Middle frontal gyrus (tissue), 1 donor: ENCODE measurements around the gene CCDC82.

Source experiments
- DNase-seq: peaks from one replicate; pipeline ENCODE4 v3.0.0-alpha.2; 2015; ENCODE audit warnings: low spot score; ENCODE audit errors: extremely low spot score

Gene CCDC82

GRCh38 chr11:96329855-96330510 is 59.7 kb downstream of the CCDC82 start:
- no peak for DNase-seq

GRCh38 chr11:96329419-96329818 is 60.3 kb downstream of the CCDC82 start:
- DNase-seq = no peak

GRCh38 chr11:96328395-96329010 is 61.2 kb downstream of the CCDC82 start:
- DNase-seq = no peak

- DNase-seq = no peak
Measured at GRCh38 chr11:96326959-96327358, 62.8 kb downstream of the CCDC82 start.

GRCh38 chr11:96324912-96325311 is 64.8 kb downstream of the CCDC82 start:
- no peak for DNase-seq

- DNase-seq = no peak
Measured at GRCh38 chr11:96323642-96323985, 66.1 kb downstream of the CCDC82 start.

GRCh38 chr11:96322775-96323641 is 66.7 kb downstream of the CCDC82 start:
- no peak for DNase-seq

- DNase-seq = no peak
Measured at GRCh38 chr11:96321091-96321490, 68.6 kb downstream of the CCDC82 start.

- no peak for DNase-seq
Measured at GRCh38 chr11:96319898-96320656, 69.6 kb downstream of the CCDC82 start.

GRCh38 chr11:96318850-96319249 is 70.9 kb downstream of the CCDC82 start:
- DNase-seq = no peak

GRCh38 chr11:96318399-96318798 is 71.3 kb downstream of the CCDC82 start:
- no peak for DNase-seq

GRCh38 chr11:96317985-96318384 is 71.7 kb downstream of the CCDC82 start:
- DNase-seq = no peak

GRCh38 chr11:96317571-96317970 is 72.1 kb downstream of the CCDC82 start:
- DNase-seq = no peak

GRCh38 chr11:96316869-96317268 is 72.8 kb downstream of the CCDC82 start:
- DNase-seq = no peak

- no peak for DNase-seq
Measured at GRCh38 chr11:96315476-96315875, 74.2 kb downstream of the CCDC82 start.

GRCh38 chr11:96314326-96315020 is 75.2 kb downstream of the CCDC82 start:
- no peak for DNase-seq

- DNase-seq = no peak
Measured at GRCh38 chr11:96313163-96313562, 76.5 kb downstream of the CCDC82 start.

GRCh38 chr11:96311120-96311568 is 78.6 kb downstream of the CCDC82 start:
- no peak for DNase-seq

- no peak for DNase-seq
Measured at GRCh38 chr11:96310236-96310635, 79.5 kb downstream of the CCDC82 start.

GRCh38 chr11:96309643-96310017 is 80.1 kb downstream of the CCDC82 start:
- DNase-seq = no peak

GRCh38 chr11:96309016-96309642 is 80.6 kb downstream of the CCDC82 start:
- no peak for DNase-seq
